ENCODE results near the gene CAMK1D.

Gene CAMK1D

DNA sequence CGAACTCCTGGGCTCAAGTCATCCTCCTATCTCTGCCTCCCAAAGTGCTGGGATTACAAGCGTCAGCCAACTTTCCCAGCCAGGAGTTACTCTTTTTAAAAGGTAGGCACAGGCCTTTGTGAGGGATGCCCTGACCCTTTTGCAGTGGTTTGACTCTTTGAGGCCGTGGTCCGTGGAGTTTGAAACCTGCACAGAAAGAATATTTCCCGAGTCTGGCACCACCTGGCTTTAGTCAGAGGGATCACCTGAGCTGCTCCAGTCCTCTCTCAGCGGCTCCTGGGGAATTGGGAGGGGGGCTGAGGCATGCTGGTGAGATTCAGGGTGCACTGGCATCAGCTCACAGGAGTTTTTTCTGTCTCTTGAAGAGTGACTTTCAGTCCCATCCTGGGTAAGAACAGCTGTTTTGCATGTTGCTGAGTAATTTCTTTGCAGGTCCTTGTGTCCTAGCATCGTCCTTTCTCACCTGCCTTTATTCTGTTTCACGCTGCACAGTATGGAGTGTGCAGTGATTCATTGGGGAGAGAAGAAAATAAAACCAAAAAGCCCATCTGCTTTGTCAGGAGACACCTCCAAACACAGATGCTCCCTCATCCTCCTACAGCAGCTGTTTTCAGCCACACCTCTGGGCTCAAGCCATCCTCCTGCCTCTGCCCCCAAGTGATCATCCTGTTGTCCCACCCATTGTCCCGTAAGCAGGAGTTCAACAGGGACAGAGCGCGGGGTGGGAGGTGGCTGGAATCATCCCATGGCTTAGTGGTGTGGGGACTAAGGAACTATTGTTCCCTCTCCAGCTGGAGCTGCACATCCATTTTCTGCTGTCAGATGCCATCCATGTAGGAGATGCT lies 284.7 kb downstream of the CAMK1D start:
- Histone ChIP-seq H3K9me3 (replicated peaks in 1 of 11) (peaks cover 0 to 18% (median 0%) of the 10 kb centered on the region in 11 experiments; a peak in 8 of 22 replicates), H3K27ac (no peak overlapping the region), H3K4me3 (no peak overlapping the region), H4K20me1 (peaks cover 0 to 16% (median 0%) of the 10 kb centered on the region in 11 experiments; a peak in 7 of 22 replicates), H3K9ac (no peak overlapping the region), H3K36me3 (peaks cover 0 to 15% (median 0%) of the 10 kb centered on the region in 11 experiments; a peak in 1 of 22 replicates), H3K4me1 (peaks cover 0 to 34% (median 24%) of the 10 kb centered on the region in 10 experiments; a peak in 16 of 20 replicates), H3K27me3 (no peaks in the 10 kb centered on the region), H3K4me2 (no peak overlapping the region)
- TF ChIP-seq Cebpa-rat (IDR thresholded peaks at IDR 0.05): no peak

DNA sequence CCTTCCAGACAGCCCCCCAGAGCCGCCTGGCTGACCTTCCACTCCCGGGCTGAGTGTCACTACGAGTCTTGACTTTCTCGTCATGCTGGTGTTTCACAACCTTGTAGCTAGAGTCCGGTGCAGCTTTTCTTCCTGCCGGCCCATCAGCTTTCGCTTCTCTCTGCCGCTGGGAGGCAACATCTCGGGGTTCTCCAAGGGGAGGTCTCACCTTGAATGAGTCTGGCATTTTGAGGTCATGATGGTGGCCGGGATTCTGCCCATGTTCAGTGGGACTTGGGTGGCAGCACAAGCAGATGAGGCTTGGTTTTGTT lies 285.2 kb downstream of the CAMK1D start:
- TF ChIP-seq Cebpa-rat (IDR thresholded peaks at IDR 0.05): no peak
- H3K4me2 ChIP-seq: no peak overlapping the region
- H3K9me3 ChIP-seq (replicated peaks in 1 of 11): peaks cover 0 to 18% (median 0%) of the 10 kb centered on the region in 11 experiments; a peak in 8 of 22 replicates
- peaks cover 0 to 17% (median 0%) of the 10 kb centered on the region in 11 experiments; a peak in 7 of 22 replicates for H4K20me1 ChIP-seq
- H3K4me1 ChIP-seq: peaks cover 0 to 34% (median 24%) of the 10 kb centered on the region in 10 experiments; a peak in 16 of 20 replicates
- peaks cover 0 to 15% (median 0%) of the 10 kb centered on the region in 11 experiments; a peak in 1 of 22 replicates for H3K36me3 ChIP-seq
- H3K27ac ChIP-seq: no peak overlapping the region
- no peaks in the 10 kb centered on the region for H3K27me3 ChIP-seq
- H3K9ac ChIP-seq: no peak overlapping the region
- H3K4me3 ChIP-seq: no peak overlapping the region

- H3K4me3 ChIP-seq: no peak overlapping the region
- H3K9me3 ChIP-seq (replicated peaks in 1 of 11): peaks cover 0 to 18% (median 0%) of the 10 kb centered on the region in 11 experiments; a peak in 8 of 22 replicates
- H3K27me3 ChIP-seq: no peaks in the 10 kb centered on the region
- H3K36me3 ChIP-seq: peaks cover 0 to 15% (median 0%) of the 10 kb centered on the region in 11 experiments; a peak in 1 of 22 replicates
- peaks cover 0 to 17% (median 0%) of the 10 kb centered on the region in 11 experiments; a peak in 7 of 22 replicates for H4K20me1 ChIP-seq
- H3K4me2 ChIP-seq: no peak overlapping the region
- H3K27ac ChIP-seq: no peak overlapping the region
- no peak overlapping the region for H3K9ac ChIP-seq
- TF ChIP-seq Cebpa-rat (IDR thresholded peaks at IDR 0.05): no peak
- peaks cover 0 to 39% (median 24%) of the 10 kb centered on the region in 10 experiments; a peak in 16 of 20 replicates for H3K4me1 ChIP-seq
Observed at GRCh38 chr10:12635127-12635541, 285.8 kb downstream of the CAMK1D start.

DNA sequence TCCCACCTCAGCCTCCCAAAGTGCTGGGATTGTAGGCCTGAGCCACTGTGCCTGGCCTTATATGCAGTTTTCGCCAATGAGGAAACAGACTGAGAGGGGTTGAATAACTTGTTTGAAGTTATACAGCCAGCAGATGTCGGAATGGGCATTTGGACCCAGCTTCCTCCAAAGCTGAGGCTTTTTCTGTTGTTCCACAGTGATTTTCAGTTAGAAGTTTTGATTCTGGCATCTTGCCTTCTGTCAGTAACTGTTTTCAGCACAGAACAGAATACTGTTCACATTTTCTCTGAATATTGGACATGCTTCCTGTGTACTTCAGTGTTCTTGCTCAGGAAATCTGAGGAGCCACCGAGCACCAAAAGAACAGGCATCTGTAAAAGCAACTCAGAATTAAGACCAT lies 287.2 kb downstream of the CAMK1D start:
- peaks cover 0 to 3% (median 0%) of the 10 kb centered on the region in 11 experiments; a peak in 1 of 22 replicates for H3K36me3 ChIP-seq
- H3K9ac ChIP-seq: peak overlapping the region in 1 of 11 experiments; percentile 4; a peak in 1 of 22 replicates
- H3K4me2 ChIP-seq: peak overlapping the region in 8 of 11 experiments; percentile 11 to 62 (median 45); a peak in 12 of 22 replicates
- H3K9me3 ChIP-seq (replicated peaks in 1 of 11): peaks cover 0 to 7% (median 0%) of the 10 kb centered on the region in 11 experiments; a peak in 7 of 22 replicates
- H4K20me1 ChIP-seq: peaks cover 0 to 17% (median 0%) of the 10 kb centered on the region in 11 experiments; a peak in 8 of 22 replicates
- no peak for TF ChIP-seq Cebpa-rat (IDR thresholded peaks at IDR 0.05)
- no peaks in the 10 kb centered on the region for H3K27me3 ChIP-seq
- H3K4me1 ChIP-seq: peaks cover 0 to 39% (median 24%) of the 10 kb centered on the region in 10 experiments; a peak in 16 of 20 replicates
- H3K4me3 ChIP-seq: no peak overlapping the region
- H3K27ac ChIP-seq: 0 out of 22 replicates have a peak overlapping the region, but pooled peaks of 1 of the 11 experiments have one; percentile 16

DNA sequence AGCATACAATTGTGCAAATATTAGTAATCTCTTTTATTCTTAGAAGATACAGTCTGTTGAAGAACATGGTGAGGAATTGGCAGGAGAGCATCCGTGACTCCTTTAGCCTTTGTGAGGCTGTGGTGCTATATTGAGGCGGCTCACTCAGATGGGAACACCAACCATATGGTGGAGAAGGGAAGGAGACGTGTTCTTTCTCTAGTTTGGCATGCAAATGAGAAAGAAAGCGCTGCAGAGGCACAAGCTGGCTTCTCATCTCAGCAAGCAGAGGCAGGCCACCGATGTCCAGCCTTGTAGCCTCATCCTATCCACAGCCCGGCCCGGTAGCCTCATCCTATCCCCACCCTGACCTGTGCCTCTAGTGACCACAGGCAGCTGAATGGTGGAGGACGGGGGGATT lies 288.3 kb downstream of the CAMK1D start:
- Histone ChIP-seq H3K9me3 (replicated peaks in 1 of 11) (no peaks in the 10 kb centered on the region), H3K27me3 (no peaks in the 10 kb centered on the region), H3K9ac (no peak overlapping the region), H4K20me1 (peaks cover 0 to 17% (median 0%) of the 10 kb centered on the region in 11 experiments; a peak in 8 of 22 replicates), H3K4me2 (peak overlapping the region in 10 of 11 experiments; percentile 12 to 59 (median 38); a peak in 15 of 22 replicates), H3K27ac (no peak overlapping the region), H3K4me3 (no peak overlapping the region), H3K36me3 (no peaks in the 10 kb centered on the region), H3K4me1 (peaks cover 0 to 39% (median 24%) of the 10 kb centered on the region in 10 experiments; a peak in 16 of 20 replicates)
- TF ChIP-seq Cebpa-rat (IDR thresholded peaks at IDR 0.05): no peak

DNA sequence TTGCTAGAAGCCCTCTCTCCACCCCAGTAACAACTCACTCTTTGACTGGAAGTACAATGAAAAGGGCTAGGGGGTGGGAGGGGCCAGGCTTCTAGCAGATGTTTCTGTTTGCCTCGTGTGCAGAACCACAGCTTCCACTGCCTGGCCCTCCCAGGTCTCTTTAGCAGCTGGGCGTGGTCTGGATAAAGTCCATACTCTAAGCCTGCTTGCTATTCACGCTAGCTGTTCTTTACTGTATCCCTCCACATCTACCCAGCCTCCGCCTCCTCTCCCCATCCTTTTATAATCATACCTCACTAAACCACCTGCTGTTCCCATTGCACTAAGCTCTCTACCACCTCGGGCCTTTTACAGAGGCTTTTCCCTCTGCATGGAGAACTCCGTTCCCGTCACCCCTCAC lies 288.8 kb downstream of the CAMK1D start:
- H3K27me3 ChIP-seq: no peaks in the 10 kb centered on the region
- no peak overlapping the region for H3K27ac ChIP-seq
- peak overlapping the region in 10 of 11 experiments; percentile 12 to 59 (median 38); a peak in 14 of 22 replicates for H3K4me2 ChIP-seq
- peaks cover 0 to 36% (median 24%) of the 10 kb centered on the region in 10 experiments; a peak in 16 of 20 replicates for H3K4me1 ChIP-seq
- H4K20me1 ChIP-seq: peaks cover 0 to 17% (median 0%) of the 10 kb centered on the region in 11 experiments; a peak in 8 of 22 replicates
- no peak overlapping the region for H3K9ac ChIP-seq
- no peaks in the 10 kb centered on the region for H3K36me3 ChIP-seq
- H3K4me3 ChIP-seq: no peak overlapping the region
- no peaks in the 10 kb centered on the region for H3K9me3 ChIP-seq (replicated peaks in 1 of 11)
- TF ChIP-seq Cebpa-rat (IDR thresholded peaks at IDR 0.05): no peak

GRCh38 chr10:12638781-12639180 lies 289.4 kb downstream of the CAMK1D start:
- Histone ChIP-seq H3K27me3 (no peaks in the 10 kb centered on the region), H4K20me1 (peaks cover 0 to 17% (median 0%) of the 10 kb centered on the region in 11 experiments; a peak in 8 of 22 replicates), H3K36me3 (no peaks in the 10 kb centered on the region), H3K4me2 (no peak overlapping the region; a peak in 2 of 22 replicates), H3K4me1 (peaks cover 0 to 36% (median 24%) of the 10 kb centered on the region in 10 experiments; a peak in 16 of 20 replicates), H3K9me3 (replicated peaks in 1 of 11) (no peaks in the 10 kb centered on the region), H3K4me3 (no peak overlapping the region), H3K9ac (no peak overlapping the region), H3K27ac (no peak overlapping the region)
- no peak for TF ChIP-seq Cebpa-rat (IDR thresholded peaks at IDR 0.05)

DNA sequence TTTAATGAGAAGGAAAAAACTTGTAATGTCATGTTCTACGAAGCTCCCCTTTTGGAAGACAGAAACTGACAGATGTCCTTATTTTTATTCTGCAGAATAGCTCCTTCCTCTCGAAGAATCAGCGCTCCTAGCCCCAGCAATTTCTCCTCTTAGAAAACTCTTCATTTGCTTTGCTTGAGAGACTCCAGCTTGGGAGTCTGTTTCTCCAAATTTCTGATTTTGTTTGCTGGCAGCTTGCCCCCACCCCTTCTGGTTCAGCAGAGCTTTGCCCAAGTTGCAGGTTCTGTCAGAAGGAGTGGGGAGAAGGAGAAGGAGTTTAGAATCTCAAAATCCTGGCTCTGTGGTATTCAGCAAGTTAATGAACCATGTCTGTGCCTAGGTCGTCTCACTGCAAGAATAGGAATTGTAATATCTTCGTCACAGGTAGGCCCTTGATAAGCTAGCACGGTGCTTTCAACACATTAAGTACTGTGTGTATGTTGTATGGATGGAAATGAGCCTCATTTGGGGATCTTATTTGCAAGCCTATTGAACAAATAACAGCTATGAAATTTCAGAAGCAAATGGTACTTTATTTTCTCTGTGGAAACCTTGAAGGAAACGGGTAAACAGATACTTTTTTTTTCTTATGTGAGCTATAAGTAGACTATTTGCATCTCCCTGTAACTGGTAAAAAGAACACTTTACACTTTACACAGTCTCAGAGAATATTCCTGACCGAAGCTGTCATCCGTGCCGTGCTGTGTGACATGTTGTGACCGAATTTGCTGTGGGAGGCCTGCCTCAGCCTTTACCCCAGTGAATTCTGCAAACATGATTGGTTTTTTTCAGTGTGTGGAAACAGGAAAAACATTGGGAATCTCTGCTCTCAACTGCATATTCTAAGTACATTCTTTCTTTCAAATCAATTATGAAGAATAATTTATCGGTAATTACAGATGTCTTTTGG lies 290.9 kb downstream of the CAMK1D start:
- no peak for TF ChIP-seq Cebpa-rat (IDR thresholded peaks at IDR 0.05)

More for the DNA sequence above, 290.9 kb downstream of the CAMK1D start:
- H3K27ac ChIP-seq: no peak overlapping the region
- peak overlapping the region in 1 of 11 experiments; percentile 4; a peak in 2 of 22 replicates for H3K4me2 ChIP-seq
- no peak overlapping the region for H3K4me3 ChIP-seq
- no peak overlapping the region; a peak in 1 of 22 replicates for H3K9ac ChIP-seq
- no peaks in the 10 kb centered on the region for H3K27me3 ChIP-seq
- H4K20me1 ChIP-seq: peaks cover 0 to 17% (median 0%) of the 10 kb centered on the region in 11 experiments; a peak in 8 of 22 replicates
- no peaks in the 10 kb centered on the region for H3K9me3 ChIP-seq (replicated peaks in 1 of 11)
- no peaks in the 10 kb centered on the region for H3K36me3 ChIP-seq
- peaks cover 0 to 36% (median 24%) of the 10 kb centered on the region in 10 experiments; a peak in 16 of 20 replicates for H3K4me1 ChIP-seq
